GM12892 (cell line): ENCODE data around the gene CNN3. TPM values are rescaled to one million over a fixed set of nuclear protein-coding genes. Genes with fewer than 3 reads are reported as not detected.

Source experiments
- DNase-seq: peaks from one replicate; pipeline ENCODE4 v3.0.0; 2011; ENCODE audit not compliant: insufficient read length
- FAIRE-seq: peaks from 2 replicates; lab custom pipeline; 2011; peaks lifted over from hg19 to GRCh38; lab: Jason Lieb, UNC
- POLR2A ChIP-seq: IDR thresholded peaks from 2 replicates; pipeline ENCODE4 v1.6.1; 2011; ENCODE audit warnings: low read depth, low read length, control low read depth
- POLR2AphosphoS5 ChIP-seq: IDR thresholded peaks from 2 replicates; pipeline ENCODE4 v1.6.1; 2011; ENCODE audit warnings: low read depth, low read length, control low read depth
- TAF1 ChIP-seq: IDR thresholded peaks from 2 replicates; pipeline ENCODE4 v1.6.1; 2011; ENCODE audit warnings: low read depth, mild to moderate bottlenecking, control low read depth, low read length, borderline replicate concordance
- polyA plus RNA-seq: library from polyadenylated mRNA; unstranded; fragments of >200 nt; gene quantifications from one replicate; pipeline ENCODE4 v1.2.1, GENCODE V29; 2012; ENCODE audit warnings: missing spikeins, inconsistent platforms; ENCODE audit not compliant: missing spikeins

Gene CNN3
- 18.2 TPM for polyA plus RNA-seq

GRCh38 chr1:94926915-94927404, at the start of gene CNN3:
Gene CNN3, minus strand, starts transcription at chr1:94927110. Its CDS starts 216 bp downstream, at chr1:94926894.
- TF ChIP-seq POLR2A (peak; percentile 56; the same call in 1 of the 2 replicates), TAF1 (0 out of 2 replicates have a peak, but pooled peaks have one; percentile 44), POLR2AphosphoS5 (no peak)
- FAIRE-seq (peak; percentile 79), DNase-seq (peak; percentile 85)

GRCh38 chr1:94974824-94975223, 47.9 kb upstream of the CNN3 start:
- TF ChIP-seq POLR2A (no peak), POLR2AphosphoS5 (no peak), TAF1 (no peak)
- no peak for DNase-seq
- no peak for FAIRE-seq

GRCh38 chr1:94974241-94974640, 47.3 kb upstream of the CNN3 start:
- DNase-seq, result no peak
- TF ChIP-seq POLR2AphosphoS5 (no peak), TAF1 (no peak), POLR2A (no peak)
- FAIRE-seq, result no peak

- no peak for FAIRE-seq
- no peak for DNase-seq
- TF ChIP-seq TAF1 (no peak), POLR2A (no peak), POLR2AphosphoS5 (no peak)
Observed at GRCh38 chr1:94973309-94973922, 46.5 kb upstream of the CNN3 start.

GRCh38 chr1:94971491-94971924, 44.6 kb upstream of the CNN3 start:
- FAIRE-seq, result no peak
- no peak for TF ChIP-seq TAF1
- no peak for TF ChIP-seq POLR2AphosphoS5
- TF ChIP-seq POLR2A, result no peak
- no peak for DNase-seq

- FAIRE-seq (no peak), DNase-seq (no peak)
- TF ChIP-seq POLR2AphosphoS5, result no peak
Observed at GRCh38 chr1:94970783-94971182, 43.9 kb upstream of the CNN3 start.

- DNase-seq, result no peak
- TF ChIP-seq POLR2AphosphoS5 (no peak), TAF1 (no peak), POLR2A (no peak)
- FAIRE-seq, result no peak
Observed at GRCh38 chr1:94969137-94969536, 42.2 kb upstream of the CNN3 start.

- no peak for FAIRE-seq
- TF ChIP-seq POLR2A (no peak), POLR2AphosphoS5 (no peak), TAF1 (no peak)
- no peak for DNase-seq
Observed at GRCh38 chr1:94966033-94966432, 39.1 kb upstream of the CNN3 start.

GRCh38 chr1:94963864-94964263, 37.0 kb upstream of the CNN3 start:
- FAIRE-seq (peak; percentile 74), DNase-seq (no peak)
- TF ChIP-seq POLR2A, result no peak

- FAIRE-seq, result peak; percentile 89
- DNase-seq, result peak; percentile 29
- TF ChIP-seq POLR2AphosphoS5, result no peak
- no peak for TF ChIP-seq POLR2A
- no peak for TF ChIP-seq TAF1
Observed at GRCh38 chr1:94962409-94963265, 35.7 kb upstream of the CNN3 start.

GRCh38 chr1:94961988-94962387, 35.1 kb upstream of the CNN3 start:
- DNase-seq (no peak), FAIRE-seq (no peak)
- TF ChIP-seq POLR2AphosphoS5 (no peak), TAF1 (no peak), POLR2A (no peak)

- DNase-seq, result no peak
- no peak for FAIRE-seq
Observed at GRCh38 chr1:94961582-94961981, 34.7 kb upstream of the CNN3 start.

GRCh38 chr1:94958081-94958480, 31.2 kb upstream of the CNN3 start:
- TF ChIP-seq POLR2A (no peak), TAF1 (no peak), POLR2AphosphoS5 (no peak)
- no peak for DNase-seq
- FAIRE-seq, result no peak

More at GRCh38 chr1:94961582-94961981, 34.7 kb upstream of the CNN3 start:
- TF ChIP-seq POLR2A (no peak), TAF1 (no peak), POLR2AphosphoS5 (no peak)
